SK-N-SH treated with all-trans-retinoic acid at 6 μM for 48 hours (cell line): ENCODE data around the gene C12orf76.

Source experiments
- ATAC-seq: fragments of 200-7000 bp; cut with Tn5 transposase; 3 replicates; pipeline ENCODE4 v1.9.1; 2020; ENCODE audit warnings: mild to moderate bottlenecking, moderate library complexity
- ARNTL ChIP-seq: fragments of 450-650 bp; formaldehyde crosslinking; IDR thresholded peaks from 2 replicates; pipeline ENCODE4 v1.5.0; 2020; ENCODE audit warnings: low read depth, mild to moderate bottlenecking, moderate library complexity, borderline replicate concordance
- BACH2 ChIP-seq: fragments of 250-450 bp; sonication (Bioruptor Pico); IDR thresholded peaks from 2 replicates; pipeline ENCODE4 v1.9.0; 2021; ENCODE audit warnings: mild to moderate bottlenecking, borderline replicate concordance
- CREB5 ChIP-seq: fragments of 250-450 bp; sonication (Bioruptor Pico); IDR thresholded peaks from 2 replicates; pipeline ENCODE4 v1.5.1; 2020; ENCODE audit warnings: low read depth, mild to moderate bottlenecking, moderate library complexity
- CSRNP3 ChIP-seq: fragments of 250-450 bp; sonication (Bioruptor Pico); IDR thresholded peaks from 2 replicates; pipeline ENCODE4 v1.5.1; 2021; ENCODE audit warnings: mild to moderate bottlenecking, moderate library complexity
- ESRRG ChIP-seq: fragments of 250-450 bp; sonication (Bioruptor Pico); IDR thresholded peaks from 2 replicates; pipeline ENCODE4 v1.6.1; 2021; ENCODE audit warnings: mild to moderate bottlenecking
- GLIS3 ChIP-seq: fragments of 250-450 bp; sonication (Bioruptor Pico); IDR thresholded peaks from 2 replicates; pipeline ENCODE4 v1.5.0; 2020; ENCODE audit warnings: mild to moderate bottlenecking, moderate library complexity
- ISL1 ChIP-seq: fragments of 250-450 bp; sonication (Bioruptor Pico); IDR thresholded peaks from 2 replicates; pipeline ENCODE4 v2.1.2; 2022; ENCODE audit warnings: mild to moderate bottlenecking, moderate library complexity
- OSR1 ChIP-seq: fragments of 250-450 bp; sonication (Bioruptor Pico); IDR thresholded peaks from 2 replicates; pipeline ENCODE4 v1.8.0; 2022; ENCODE audit warnings: moderate library complexity, mild to moderate bottlenecking, inconsistent platforms
- PATZ1 ChIP-seq: fragments of 250-450 bp; sonication (Bioruptor Pico); IDR thresholded peaks from 2 replicates; pipeline ENCODE4 v1.8.0; 2020; ENCODE audit warnings: mild to moderate bottlenecking, moderate library complexity, borderline replicate concordance
- POU6F1 ChIP-seq: fragments of 250-450 bp; sonication (Bioruptor Pico); IDR thresholded peaks from 2 replicates; pipeline ENCODE4 v1.8.0; 2021; ENCODE audit warnings: low read depth, mild to moderate bottlenecking, moderate library complexity, borderline replicate concordance
- PPARA ChIP-seq: fragments of 250-450 bp; sonication (Bioruptor Pico); IDR thresholded peaks from 2 replicates; pipeline ENCODE4 v1.5.0; 2020; ENCODE audit warnings: mild to moderate bottlenecking, borderline replicate concordance
- RARB ChIP-seq: fragments of 250-450 bp; sonication (Bioruptor Pico); IDR thresholded peaks from 2 replicates; pipeline ENCODE4 v1.8.0; 2021; ENCODE audit warnings: mild to moderate bottlenecking, moderate library complexity
- SNAI2 ChIP-seq: fragments of 250-450 bp; sonication (Bioruptor Pico); IDR thresholded peaks from 2 replicates; pipeline ENCODE4 v1.5.0; 2020; ENCODE audit warnings: mild to moderate bottlenecking, moderate library complexity
- TCF4 ChIP-seq: fragments of 250-450 bp; sonication (Bioruptor Pico); IDR thresholded peaks from 2 replicates; pipeline ENCODE4 v1.8.0; 2021; ENCODE audit warnings: mild to moderate bottlenecking, moderate library complexity, borderline replicate concordance
- TOX ChIP-seq: fragments of 250-450 bp; sonication (Bioruptor Pico); IDR thresholded peaks from 2 replicates; pipeline ENCODE4 v1.8.0; 2021; ENCODE audit warnings: mild to moderate bottlenecking, moderate library complexity, borderline replicate concordance
- ZC3H10 ChIP-seq: fragments of 250-450 bp; sonication (Bioruptor Pico); IDR thresholded peaks from 2 replicates; pipeline ENCODE4 v1.5.1; 2021; ENCODE audit warnings: mild to moderate bottlenecking, moderate library complexity
- ZFP3 ChIP-seq: fragments of 250-450 bp; sonication (Bioruptor Pico); IDR thresholded peaks from 2 replicates; pipeline ENCODE4 v1.5.0; 2020; ENCODE audit warnings: mild to moderate bottlenecking, moderate library complexity
- ZFP30 ChIP-seq: fragments of 450-650 bp; formaldehyde crosslinking; IDR thresholded peaks from 2 replicates; pipeline ENCODE4 v1.5.0; 2022; ENCODE audit warnings: mild to moderate bottlenecking, moderate library complexity
- ZNF565 ChIP-seq: fragments of 450-650 bp; formaldehyde crosslinking; conservative IDR thresholded peaks from 2 replicates; pipeline ENCODE4 v1.5.0; 2020; ENCODE audit warnings: low read depth, mild to moderate bottlenecking, moderate library complexity
- ZNF70 ChIP-seq: fragments of 450-650 bp; formaldehyde crosslinking; IDR thresholded peaks from 2 replicates; pipeline ENCODE4 v1.5.0; 2020; ENCODE audit warnings: mild to moderate bottlenecking, moderate library complexity
- ZNF8 ChIP-seq: fragments of 450-650 bp; formaldehyde crosslinking; IDR thresholded peaks from 2 replicates; pipeline ENCODE4 v1.5.0; 2020; ENCODE audit warnings: mild to moderate bottlenecking, moderate library complexity
- TF ChIP-seq, protein P1 (sequence below): fragments of 250-450 bp; sonication (Bioruptor Pico); IDR thresholded peaks from 2 replicates; pipeline ENCODE4 v1.5.0; 2020; ENCODE audit warnings: mild to moderate bottlenecking, moderate library complexity

Gene C12orf76

DNA sequence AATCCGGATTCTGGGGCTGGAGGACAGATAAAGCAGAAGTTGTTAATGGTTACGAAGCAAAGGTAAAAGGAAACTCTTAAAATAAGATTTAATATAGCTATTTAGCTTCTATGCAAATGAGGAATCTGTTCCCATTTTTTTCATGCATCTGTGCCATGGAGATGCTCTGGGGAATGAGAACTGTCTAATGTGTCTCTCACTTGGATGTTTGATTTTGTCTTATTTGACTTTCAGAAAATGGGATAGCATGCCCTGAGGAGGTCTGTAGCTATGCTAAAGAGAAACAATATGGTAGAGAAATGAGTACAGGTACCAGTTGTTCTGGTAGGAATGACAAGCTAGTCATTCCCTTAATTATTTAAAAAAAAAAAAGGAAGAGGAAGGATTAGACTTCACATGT lies 24.3 kb downstream of the C12orf76 start:
- ATAC-seq: peak; percentile 11
- TF ChIP-seq ISL1 (CRISPR knock-in tag) (no peak), ZNF70 (no peak), SNAI2 (CRISPR knock-in tag) (no peak), RARB (CRISPR knock-in tag) (no peak), ZC3H10 (no peak), POU6F1 (no peak), PATZ1 (CRISPR knock-in tag) (no peak), ESRRG (no peak), ZFP3 (CRISPR knock-in tag) (no peak), ZNF8 (no peak), PPARA (CRISPR knock-in tag) (no peak), CSRNP3 (CRISPR knock-in tag) (no peak), CREB5 (no peak), BACH2 (CRISPR knock-in tag) (no peak), TCF4 (no peak), ZFP30 (CRISPR knock-in tag) (no peak), ARNTL (CRISPR knock-in tag) (no peak)
- TF ChIP-seq, protein P1, sequence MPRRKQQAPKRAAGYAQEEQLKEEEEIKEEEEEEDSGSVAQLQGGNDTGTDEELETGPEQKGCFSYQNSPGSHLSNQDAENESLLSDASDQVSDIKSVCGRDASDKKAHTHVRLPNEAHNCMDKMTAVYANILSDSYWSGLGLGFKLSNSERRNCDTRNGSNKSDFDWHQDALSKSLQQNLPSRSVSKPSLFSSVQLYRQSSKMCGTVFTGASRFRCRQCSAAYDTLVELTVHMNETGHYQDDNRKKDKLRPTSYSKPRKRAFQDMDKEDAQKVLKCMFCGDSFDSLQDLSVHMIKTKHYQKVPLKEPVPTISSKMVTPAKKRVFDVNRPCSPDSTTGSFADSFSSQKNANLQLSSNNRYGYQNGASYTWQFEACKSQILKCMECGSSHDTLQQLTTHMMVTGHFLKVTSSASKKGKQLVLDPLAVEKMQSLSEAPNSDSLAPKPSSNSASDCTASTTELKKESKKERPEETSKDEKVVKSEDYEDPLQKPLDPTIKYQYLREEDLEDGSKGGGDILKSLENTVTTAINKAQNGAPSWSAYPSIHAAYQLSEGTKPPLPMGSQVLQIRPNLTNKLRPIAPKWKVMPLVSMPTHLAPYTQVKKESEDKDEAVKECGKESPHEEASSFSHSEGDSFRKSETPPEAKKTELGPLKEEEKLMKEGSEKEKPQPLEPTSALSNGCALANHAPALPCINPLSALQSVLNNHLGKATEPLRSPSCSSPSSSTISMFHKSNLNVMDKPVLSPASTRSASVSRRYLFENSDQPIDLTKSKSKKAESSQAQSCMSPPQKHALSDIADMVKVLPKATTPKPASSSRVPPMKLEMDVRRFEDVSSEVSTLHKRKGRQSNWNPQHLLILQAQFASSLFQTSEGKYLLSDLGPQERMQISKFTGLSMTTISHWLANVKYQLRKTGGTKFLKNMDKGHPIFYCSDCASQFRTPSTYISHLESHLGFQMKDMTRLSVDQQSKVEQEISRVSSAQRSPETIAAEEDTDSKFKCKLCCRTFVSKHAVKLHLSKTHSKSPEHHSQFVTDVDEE (CRISPR knock-in tag): no peak

- ATAC-seq: peak; percentile 23
- TF ChIP-seq ESRRG: no peak
- TF ChIP-seq GLIS3 (CRISPR knock-in tag): no peak
- no peak for TF ChIP-seq SNAI2 (CRISPR knock-in tag)
- no peak for TF ChIP-seq OSR1 (CRISPR knock-in tag)
- TF ChIP-seq TOX (CRISPR knock-in tag): no peak
- TF ChIP-seq PPARA (CRISPR knock-in tag): no peak
- no peak for TF ChIP-seq CREB5
- no peak for TF ChIP-seq ARNTL (CRISPR knock-in tag)
- TF ChIP-seq ZFP30 (CRISPR knock-in tag): no peak
- TF ChIP-seq ISL1 (CRISPR knock-in tag): no peak
- no peak for TF ChIP-seq POU6F1
- no peak for TF ChIP-seq ZNF8
- TF ChIP-seq PATZ1 (CRISPR knock-in tag): no peak
- TF ChIP-seq CSRNP3 (CRISPR knock-in tag): no peak
- no peak for TF ChIP-seq ZNF565 (CRISPR knock-in tag)
- TF ChIP-seq RARB (CRISPR knock-in tag): no peak
- no peak for TF ChIP-seq TCF4
- TF ChIP-seq, all 23 proteins: peak for 0
These were observed 25.0 kb downstream of the C12orf76 start for GRCh38 chr12:110023059-110023980.
